ENCODE results near the gene POLD3.

GRCh38 chr11:74593463-74593862 is 1.1 kb downstream of the POLD3 start:
- no peak for TF ChIP-seq CTCF (IDR thresholded peaks at IDR 0.05; ENCODE audit: borderline replicate concordance, extremely low read depth, low read length, poor library complexity, severe bottlenecking)
- no peak for TF ChIP-seq EZH2 (IDR thresholded peaks at IDR 0.05; ENCODE audit: borderline replicate concordance, low read depth, low read length, severe bottlenecking)

Data from DND-41 (cell line).